Measurements from ENCODE around the gene NEURL3.

DNA sequence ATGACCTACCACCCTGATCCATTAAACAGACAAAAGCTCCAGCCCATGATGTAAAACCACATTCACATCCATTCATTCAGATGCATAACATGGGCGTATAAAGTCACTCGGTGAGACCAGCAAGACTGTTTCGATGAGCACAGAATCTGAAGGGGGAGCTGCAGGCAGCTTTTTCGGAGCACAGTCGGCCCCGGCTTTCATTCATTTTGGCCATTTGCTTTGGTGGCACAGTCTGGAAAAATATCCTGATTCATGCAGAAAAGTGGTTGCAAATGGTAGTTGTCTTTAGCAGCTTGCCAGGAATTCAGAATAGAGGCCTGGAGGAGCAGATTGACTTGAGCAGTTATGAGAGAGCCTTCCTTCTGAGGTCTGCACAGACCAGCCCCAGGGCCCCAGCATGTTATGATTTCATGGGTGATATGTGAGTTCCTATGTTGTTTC, 42.6 kb upstream of the NEURL3 start:
- TF ChIP-seq, protein P1, sequence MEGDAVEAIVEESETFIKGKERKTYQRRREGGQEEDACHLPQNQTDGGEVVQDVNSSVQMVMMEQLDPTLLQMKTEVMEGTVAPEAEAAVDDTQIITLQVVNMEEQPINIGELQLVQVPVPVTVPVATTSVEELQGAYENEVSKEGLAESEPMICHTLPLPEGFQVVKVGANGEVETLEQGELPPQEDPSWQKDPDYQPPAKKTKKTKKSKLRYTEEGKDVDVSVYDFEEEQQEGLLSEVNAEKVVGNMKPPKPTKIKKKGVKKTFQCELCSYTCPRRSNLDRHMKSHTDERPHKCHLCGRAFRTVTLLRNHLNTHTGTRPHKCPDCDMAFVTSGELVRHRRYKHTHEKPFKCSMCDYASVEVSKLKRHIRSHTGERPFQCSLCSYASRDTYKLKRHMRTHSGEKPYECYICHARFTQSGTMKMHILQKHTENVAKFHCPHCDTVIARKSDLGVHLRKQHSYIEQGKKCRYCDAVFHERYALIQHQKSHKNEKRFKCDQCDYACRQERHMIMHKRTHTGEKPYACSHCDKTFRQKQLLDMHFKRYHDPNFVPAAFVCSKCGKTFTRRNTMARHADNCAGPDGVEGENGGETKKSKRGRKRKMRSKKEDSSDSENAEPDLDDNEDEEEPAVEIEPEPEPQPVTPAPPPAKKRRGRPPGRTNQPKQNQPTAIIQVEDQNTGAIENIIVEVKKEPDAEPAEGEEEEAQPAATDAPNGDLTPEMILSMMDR (IDR thresholded peaks at IDR 0.05) = no peak
- no peak for TF ChIP-seq ZFX (IDR thresholded peaks at IDR 0.05; ENCODE audit: borderline replicate concordance)

Measured in 22Rv1 (cell line).